HPDE6-E6E7 (cell line): Measurements from ENCODE around the gene OR10A2.
A peak's percentile ranks its signal among the peaks of the same experiment; 100 is the strongest.
"Not testable (repeated sequence)": the region's sequence is repeated elsewhere in the genome, so short reads cannot be mapped to it uniquely, and the experiment has no call there.

Experiments used
- DNase-seq: peaks from one replicate; pipeline ENCODE4 v3.0.0; 2011; ENCODE audit warnings: missing footprints; ENCODE audit errors: extremely low spot score

The OR10A2 gene, protein sequence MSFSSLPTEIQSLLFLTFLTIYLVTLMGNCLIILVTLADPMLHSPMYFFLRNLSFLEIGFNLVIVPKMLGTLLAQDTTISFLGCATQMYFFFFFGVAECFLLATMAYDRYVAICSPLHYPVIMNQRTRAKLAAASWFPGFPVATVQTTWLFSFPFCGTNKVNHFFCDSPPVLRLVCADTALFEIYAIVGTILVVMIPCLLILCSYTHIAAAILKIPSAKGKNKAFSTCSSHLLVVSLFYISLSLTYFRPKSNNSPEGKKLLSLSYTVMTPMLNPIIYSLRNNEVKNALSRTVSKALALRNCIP

DNA sequence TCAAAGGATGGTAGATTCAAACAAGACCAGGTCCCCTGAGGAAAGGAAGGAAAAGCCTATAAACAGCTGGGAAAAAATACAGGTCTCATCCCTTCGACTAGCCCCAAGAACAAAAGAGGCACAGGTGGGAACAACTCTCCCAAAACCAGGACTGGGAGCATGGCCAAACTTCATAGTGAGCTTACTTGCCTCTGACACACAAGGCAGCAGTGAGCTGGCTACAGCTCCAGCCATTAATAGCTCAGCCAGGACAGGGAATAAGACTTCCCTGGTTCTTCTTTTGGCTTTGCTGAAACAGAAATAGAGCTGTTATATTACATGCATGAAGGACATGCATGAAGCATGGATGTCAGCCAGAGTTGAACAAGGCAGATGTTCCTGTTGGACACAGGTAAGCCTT, at the start of gene OR10A2:
Gene OR10A2 (plus strand): TSS at position 97 of the 400 bp plus-strand sequence. CDS start 6,698 bp downstream, outside the sequence.
- no peak for DNase-seq

DNA sequence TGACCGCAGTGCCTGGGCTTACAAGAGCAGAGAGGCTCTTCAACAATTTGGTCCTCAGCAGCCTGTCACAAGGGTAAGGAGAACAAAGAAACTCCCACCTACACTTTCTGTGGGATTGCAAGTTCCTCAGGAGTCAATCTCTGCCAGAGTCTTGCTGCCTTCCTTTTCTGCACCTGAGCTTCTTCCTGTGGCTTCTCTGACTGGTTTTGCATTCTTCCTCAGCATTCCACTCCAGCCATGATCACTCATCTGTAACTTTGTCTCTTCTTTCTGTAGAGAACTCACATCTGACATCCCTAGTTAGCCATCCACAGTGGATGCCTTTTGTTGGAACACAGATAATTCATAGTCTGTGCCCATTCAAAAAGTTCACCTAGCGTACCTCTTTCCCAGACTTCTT, 49.2 kb upstream of the OR10A2 start:
- no peak for DNase-seq

DNA sequence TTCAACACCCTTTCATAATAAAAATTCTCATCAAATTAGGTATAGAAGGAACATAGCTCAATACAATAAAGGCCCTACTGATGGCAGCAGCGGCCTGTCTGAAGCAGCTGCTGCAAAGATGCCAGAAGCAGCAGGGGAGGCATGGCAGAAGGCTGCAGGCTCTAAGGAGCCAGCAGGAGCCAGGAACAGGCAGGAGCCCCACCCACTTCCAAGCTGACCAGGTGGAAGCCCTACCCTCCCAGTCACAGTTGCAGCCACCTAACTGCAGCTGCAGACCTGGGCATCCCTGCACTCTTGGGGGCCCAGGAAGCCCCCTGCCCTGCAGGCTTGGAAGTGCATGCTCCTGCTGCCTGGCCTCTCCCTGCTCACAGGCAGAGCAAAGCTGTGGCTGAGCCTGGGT, 45.2 kb upstream of the OR10A2 start:
- no peak for DNase-seq

DNA sequence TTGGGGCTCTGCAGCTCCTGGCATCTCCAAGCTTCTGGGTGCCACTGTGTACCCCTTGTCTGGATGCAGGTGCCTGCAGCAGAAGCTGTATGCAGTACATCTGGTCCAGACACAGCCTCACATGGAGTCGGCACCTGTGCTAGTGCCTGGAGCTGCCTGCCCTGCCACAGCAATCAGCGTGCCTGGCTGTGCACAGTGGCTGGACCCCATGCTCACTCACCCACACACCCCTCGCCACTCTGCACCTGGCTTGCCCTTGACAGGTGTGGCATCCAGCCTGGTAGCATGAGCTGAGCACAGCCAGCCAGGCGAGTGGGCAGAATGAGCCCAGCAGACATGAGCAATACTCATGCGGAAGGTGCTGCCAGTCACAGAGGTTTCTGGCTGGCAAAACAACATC, 43.9 kb upstream of the OR10A2 start:
- no peak for DNase-seq

DNA sequence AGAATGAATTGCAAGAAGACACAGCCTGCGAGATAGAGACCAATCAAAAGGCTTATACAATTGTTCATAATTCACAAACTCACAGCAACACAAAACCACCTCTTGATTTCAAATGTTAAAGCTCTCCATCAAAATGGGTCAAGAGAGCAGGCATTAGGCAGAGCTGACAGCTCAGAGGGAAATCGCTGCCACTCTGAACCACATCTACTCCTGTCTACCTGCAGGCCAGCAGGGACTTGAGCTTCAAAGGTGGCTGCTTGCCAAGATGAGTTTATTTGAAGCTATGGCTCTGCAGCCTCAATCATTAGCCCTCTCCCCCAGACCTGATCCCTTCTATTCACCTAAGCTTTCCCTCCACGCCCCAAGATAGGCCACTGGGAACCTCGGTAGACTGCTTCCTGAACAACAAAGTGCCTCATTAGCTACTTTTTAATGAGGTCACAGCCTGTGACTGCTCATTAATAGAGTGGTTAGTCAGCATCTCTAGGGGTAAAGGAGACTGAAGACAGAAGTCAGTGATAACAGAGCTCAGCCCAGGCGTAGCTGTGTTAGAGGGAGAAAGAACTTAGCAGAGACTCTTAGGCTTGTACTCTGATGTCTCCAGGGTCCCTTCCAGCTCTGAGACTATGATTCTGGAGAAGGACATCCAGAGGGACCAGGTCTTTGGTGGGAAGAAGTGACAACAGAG, 38.6 kb upstream of the OR10A2 start:
- no peak for DNase-seq

DNA sequence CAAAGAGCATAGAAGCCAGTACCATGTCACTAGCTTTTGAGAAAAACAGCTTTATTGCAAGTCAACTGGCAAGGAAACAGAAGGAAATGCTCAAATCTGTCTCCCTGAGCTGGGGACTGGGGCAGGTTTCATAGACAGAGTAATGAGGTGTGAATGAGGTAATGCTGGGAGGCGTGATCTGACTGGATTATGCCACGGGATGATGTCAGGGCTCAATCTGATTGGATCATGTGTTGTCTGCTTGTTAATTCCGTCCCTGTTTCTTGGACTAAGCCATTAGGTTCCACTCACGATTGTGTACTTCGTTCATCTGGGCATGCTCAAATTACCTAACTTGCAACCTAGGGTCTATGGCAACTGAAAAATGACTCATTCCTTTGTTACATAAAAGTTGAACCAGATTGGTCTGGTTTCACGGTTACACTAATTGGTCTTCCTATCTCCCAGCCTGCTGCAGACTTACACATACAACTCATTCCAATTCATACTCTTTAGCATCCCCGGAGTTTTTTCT, 37.6 kb upstream of the OR10A2 start:
- no peak for DNase-seq

DNA sequence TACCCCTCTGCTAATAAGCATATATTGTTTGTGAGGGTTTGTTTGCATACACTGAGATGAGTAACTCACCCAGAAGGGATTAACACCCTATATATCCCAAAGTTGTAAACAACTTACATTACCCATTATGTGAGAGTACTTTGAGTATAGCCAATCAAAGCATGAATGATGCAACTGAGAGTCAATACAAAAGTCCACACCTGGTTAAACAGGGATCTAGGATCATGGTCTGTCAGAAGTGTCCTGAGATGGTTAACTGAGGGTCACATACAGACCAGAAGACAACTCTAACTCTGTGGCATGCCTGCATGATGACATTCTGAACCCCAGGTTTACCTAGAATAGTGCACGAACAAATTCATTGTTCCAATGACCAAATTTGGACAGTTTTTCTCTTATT, 34.8 kb upstream of the OR10A2 start:
- no peak for DNase-seq

DNA sequence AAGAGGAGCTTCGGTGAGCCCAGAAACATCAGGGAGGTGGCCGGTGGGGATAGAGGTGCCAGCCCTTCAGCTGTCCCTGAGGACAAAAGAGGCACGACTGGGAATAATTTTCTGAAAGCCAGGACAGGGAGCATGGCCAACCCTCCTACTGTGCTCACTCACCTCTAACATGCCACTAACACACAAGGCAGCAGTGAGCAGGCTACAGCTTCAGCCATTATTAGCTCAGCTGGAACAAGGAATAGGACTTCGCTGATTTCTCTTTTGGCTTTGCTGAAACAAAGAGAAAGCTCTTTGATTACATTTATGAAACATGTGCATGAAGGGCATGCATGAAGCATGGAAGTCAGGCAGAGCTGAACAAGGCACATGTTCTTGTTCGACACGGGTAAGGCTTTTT, 29.5 kb upstream of the OR10A2 start:
- no peak for DNase-seq

DNA sequence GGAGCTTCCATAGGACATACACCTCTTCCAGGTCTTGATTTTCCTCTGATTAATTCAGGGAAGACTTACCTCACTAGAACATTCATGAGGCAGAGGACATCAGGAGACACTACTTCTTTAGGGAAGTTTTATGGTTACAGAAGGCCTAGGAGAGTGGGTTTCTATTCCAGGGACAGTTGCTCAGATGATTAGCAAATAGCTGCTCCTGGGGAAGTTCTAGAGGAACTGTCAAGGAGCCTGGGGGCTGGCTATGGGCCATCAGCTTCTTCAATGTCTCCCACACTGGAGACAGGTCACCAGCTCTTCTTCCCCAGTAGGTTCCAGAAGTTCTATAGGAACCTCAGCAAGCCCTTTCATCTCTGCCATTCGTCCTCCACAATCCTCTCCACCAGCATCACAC, 28.8 kb upstream of the OR10A2 start:
- DNase-seq: no peak

DNA sequence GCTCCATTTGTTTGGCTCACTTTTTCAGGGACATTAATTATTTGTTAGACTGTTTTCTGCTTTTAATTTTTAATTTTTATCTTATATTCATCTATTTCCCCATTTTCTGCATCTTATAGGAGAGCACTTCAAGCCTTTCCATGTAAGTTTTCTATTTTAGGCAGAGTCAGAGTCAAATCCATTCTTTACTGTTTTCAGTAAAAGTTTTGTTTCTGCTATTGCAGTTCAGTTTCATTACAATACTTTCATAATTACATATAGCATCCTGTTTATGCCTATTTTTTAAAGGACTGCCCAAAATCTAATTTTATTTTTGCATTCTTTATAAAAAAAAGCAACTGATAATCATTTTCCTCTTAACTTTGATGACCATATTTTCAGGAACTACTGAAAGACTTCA, 21.2 kb upstream of the OR10A2 start:
- no peak for DNase-seq

DNA sequence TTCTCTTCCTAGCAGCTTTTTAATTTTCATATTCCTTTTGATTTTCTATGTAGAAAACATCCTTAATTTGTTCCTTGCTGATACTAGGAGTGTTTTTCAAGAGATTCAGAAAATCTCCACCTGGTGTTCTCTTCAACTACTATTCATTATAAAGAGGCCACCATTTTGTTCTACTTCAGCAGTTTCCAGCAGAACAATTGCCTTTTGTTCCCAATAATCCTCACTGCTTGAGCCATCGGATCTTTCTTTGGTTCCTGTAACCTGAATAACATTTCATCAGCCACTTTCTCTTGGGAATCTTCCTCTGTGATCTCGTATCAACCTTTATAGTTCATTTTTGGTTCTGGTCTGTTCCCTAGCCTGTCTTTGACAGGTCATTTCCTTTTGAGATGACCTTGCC, 19.2 kb upstream of the OR10A2 start:
- DNase-seq: no peak

DNA sequence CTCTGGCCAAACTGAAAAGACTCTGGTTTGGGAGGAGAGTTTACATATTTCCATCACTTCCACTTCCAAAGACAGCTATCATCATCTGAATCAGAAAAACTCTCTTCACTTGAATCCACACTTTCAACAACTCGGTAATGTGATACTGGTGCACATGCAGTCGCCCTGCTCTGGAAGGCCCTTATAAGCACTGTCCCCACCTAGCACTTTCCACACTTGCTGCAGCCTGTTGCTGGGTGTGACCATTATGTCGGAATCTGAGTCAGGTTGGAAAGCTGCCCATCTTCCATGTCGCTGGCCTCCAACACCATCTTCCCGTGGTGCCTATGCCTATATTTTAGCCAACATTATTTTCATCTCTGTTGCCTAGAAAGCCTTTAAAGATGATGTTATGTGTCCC, 18.5 kb upstream of the OR10A2 start:
- no peak for DNase-seq

DNA sequence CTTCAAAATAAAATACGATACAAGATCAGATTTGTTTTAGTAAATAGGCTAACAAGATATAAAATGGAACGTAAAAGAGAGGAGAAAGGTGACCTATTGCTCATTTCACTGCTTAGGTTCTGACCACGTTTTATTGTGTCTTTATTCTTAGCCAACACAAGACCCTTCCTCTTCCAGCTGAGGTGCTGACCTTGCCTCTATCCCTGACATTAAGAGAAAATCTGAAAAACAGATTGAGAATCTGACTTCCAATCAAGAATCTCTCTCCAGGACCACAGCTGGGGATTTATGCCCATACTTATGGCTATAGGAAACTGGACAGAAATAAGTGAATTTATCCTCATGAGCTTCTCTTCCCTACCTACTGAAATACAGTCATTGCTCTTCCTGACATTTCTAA, 17.5 kb upstream of the OR10A2 start, which contains the start of gene OR10A5:
Gene OR10A5 (plus strand): TSS at position 301 of the 400 bp plus-strand sequence. CDS start 0 bp downstream, at position 301.
- no peak for DNase-seq

DNA sequence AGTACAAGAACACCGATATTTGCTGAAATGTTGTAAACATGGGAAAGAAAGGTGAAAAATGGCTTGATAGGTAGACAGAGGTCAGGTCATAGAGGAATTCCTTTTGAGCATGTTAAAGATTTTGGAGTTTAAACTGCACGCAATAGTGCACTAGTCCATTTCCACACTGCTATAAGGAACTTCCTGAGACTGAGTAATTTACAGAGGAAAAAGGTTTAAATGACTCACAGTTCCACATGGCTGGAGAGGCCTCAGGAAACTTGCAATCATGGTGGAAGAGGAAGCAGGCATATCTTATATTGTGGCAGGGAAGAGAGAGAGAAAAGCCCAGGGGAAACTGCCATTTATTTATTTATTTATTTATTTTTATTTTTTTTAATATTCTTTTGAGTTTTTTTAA, 12.3 kb upstream of the OR10A2 start:
- DNase-seq: no peak

DNA sequence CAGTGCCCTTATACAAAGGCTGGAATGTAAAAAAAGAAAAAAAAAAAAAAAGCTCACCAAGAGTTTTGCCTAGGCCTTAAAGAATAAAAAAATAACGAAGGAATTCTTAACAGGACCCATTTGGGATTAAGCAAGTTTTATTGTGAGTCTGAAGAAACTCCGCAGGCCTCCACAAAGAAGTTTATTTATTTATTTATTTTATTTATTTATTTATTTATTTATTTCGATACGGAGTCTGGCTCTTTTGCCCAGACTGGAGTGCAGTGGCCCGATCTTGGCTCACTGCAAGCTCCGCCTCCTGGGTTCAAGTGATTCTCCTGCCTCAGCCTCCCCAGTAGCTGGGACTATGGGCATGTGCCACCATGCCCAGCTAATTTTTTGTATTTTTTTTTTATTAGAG, 8.1 kb upstream of the OR10A2 start:
- DNase-seq: not testable (repeated sequence)

DNA sequence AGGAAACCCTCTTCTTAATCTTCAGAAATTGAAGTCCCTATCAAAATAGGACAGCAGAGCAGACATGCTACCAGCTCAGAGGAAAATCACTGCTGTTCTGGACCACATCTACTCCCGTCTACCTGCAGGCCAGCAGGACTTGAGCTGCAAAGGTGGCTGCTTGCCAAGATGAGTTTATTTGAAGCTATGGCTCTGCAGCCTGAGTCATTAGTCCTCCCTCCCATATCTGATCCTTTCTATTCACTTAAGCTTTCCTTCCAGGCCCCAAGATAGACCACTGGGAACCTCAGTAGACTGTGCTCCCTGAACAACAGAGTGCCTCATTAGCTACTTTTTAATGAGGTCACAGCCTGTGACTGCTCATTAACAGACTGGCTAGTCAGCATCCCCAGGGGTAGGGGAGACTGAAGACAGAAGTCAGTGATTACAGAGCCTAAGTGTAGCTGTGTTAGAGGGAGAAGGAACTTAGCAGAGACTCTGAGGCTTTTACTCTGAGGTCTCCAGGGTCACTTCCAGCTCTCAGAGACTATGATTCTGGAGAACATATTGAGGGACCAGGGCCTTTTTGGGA, 6.8 kb upstream of the OR10A2 start:
- peak; percentile 23 for DNase-seq

DNA sequence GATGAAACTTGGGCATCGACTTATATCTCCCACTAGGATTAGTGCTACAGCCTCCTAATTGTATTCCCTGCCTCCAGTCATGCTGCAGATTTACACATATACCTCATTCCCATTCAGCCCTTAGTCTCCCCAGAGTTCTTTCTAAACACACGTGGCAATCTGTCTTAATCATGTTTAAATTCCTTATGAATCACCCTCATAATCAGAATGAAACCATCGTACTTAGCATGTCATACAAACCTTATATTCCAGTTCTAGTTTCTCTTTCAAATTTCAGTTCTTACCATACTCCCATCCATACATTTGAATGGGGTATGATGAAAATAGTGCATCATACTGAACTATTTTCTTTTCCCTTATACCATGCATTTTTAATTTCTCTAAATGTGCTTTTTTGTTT, 6.0 kb upstream of the OR10A2 start:
- peak; percentile 1 for DNase-seq

DNA sequence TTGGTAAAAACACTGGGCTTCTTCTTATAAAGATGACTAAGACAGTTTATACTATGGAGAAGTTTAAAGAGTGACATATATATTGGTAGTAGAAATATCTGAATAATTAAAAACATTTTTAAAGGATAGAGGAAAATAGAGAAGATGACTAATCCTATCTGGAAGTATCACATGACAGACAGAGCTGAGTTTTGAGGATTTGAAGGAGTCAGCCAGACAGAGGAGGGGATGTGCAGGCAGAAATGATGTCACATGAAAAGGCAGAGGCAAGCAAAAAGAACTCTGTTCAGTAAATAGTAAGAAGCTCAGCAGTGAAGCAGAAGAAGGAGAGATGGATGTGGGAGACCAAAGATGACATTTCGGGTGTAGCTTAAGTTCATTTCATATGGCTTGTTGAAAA, 1.6 kb downstream of the OR10A2 start:
- no peak for DNase-seq

DNA sequence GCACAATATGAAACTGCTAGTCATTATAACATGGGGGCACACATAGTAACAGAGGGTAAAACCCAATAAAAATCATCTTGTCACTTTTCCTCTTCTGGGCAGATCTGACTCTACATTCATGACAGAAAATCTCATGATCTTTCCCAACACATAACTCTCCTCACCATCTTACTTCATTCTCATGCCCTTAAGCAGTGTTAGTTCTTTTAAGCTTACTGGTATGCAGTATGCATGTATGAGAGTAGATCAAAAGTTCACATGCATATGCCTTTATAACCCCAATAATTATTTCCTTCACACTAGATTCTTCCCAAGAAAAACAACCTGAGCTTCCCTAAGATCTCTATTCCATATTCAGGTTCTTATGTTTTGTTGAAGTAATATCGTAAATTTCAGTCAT, 8.4 kb downstream of the OR10A2 start:
- DNase-seq: no peak

DNA sequence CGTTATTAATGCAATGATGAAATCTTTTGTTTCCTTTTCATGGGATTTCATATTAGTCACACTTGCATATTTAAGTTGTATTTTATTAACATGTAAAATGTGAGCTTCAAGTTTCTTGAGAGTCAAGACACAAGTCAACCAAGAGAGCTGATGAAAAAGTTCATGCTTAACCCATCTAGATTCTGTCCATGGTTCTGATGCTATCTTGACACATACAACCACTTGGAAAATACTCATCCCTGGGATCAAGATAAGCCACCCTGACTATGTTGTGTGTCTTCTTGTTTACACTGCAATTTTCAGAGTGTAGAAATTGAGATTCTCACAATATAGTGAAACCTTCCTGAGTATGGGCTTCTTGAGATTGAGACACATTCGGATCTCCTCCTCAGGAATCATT, 12.9 kb downstream of the OR10A2 start:
- no peak for DNase-seq

DNA sequence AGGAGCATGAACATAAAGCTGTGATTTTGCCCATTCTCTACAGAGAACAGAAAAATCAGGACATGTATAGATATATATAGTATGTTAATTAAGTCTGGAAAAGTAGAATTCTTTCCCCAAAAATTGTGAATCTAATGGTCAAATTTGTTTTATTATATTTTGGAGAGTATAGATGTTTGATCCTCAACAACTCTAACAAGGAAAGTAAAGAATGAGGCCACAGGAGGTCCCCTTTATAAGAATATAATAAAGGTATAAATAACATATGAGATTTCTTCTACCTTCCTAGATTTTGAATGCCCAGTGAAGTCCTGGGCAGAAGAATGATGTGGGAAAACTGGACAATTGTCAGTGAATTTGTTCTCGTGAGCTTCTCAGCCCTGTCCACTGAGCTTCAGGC, 13.5 kb downstream of the OR10A2 start, which contains the start of gene OR10A4:
Gene OR10A4 (plus strand): TSS at position 301 of the 400 bp plus-strand sequence. CDS start 23 bp downstream, at position 324.
- DNase-seq: no peak

DNA sequence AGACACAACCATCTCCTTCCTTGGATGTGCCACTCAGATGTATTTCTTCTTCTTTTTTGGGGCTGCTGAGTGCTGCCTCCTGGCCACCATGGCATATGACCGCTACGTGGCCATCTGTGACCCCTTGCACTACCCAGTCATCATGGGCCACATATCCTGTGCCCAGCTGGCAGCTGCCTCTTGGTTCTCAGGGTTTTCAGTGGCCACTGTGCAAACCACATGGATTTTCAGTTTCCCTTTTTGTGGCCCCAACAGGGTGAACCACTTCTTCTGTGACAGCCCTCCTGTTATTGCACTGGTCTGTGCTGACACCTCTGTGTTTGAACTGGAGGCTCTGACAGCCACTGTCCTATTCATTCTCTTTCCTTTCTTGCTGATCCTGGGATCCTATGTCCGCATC, 14.1 kb downstream of the OR10A2 start:
- no peak for DNase-seq

DNA sequence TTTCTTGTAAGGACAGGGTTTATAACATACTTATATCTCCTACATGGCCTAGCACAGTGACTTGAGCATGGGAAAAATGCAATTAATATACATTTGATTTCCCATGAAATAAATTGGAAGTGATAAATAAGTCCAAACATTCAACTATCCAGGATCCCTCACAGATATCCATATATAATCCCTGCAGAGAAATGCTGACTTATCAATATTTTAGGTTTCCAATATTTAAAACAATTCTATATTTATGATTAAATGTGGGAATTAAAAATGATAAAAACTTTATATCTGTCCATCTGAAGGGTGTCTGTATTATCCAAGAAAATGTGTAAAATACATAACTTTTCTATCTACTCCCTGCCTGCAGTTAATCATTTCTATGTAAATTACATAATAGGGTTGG, 19.9 kb downstream of the OR10A2 start:
- DNase-seq: no peak
